GM23338 (cell line): Measurements from ENCODE around the gene CSF2. TPM values are rescaled to one million over a fixed set of nuclear protein-coding genes. Genes with fewer than 3 reads are reported as not detected.

ENCODE experiments used
- ATAC-seq: fragments of 200-7000 bp; cut with Tn5 transposase; 3 replicates; pipeline ENCODE4 v1.9.1; 2020
- DNase-seq: peaks from one replicate; pipeline ENCODE4 v3.0.0-alpha.2; 2015; ENCODE audit warnings: low spot score
- H2AFZ ChIP-seq: fragments of 200-600 bp; sonication (generic); 2 replicates; pipeline ENCODE4 v1.8.0; 2016; ENCODE audit warnings: antibody characterized with exemption, mild to moderate bottlenecking, moderate library complexity
- H3F3A ChIP-seq: fragments of 200-600 bp; sonication (generic); replicated peaks from 2 replicates; pipeline ENCODE4 v1.8.0; 2017; ENCODE audit warnings: antibody characterized with exemption, mixed run types, low read depth
- H3K27ac ChIP-seq: fragments of 200-600 bp; sonication (generic); 2 replicates; pipeline ENCODE4 v1.6.1; 2016; ENCODE audit warnings: low read depth
- H3K27me3 ChIP-seq: fragments of 200-600 bp; sonication (generic); 2 replicates; pipeline ENCODE4 v1.8.0; 2016; ENCODE audit warnings: mild to moderate bottlenecking, mixed run types, moderate library complexity; ENCODE audit not compliant: insufficient read depth
- H3K36me3 ChIP-seq: fragments of 200-600 bp; sonication (generic); 2 replicates; pipeline ENCODE4 v1.8.0; 2016; ENCODE audit warnings: mild to moderate bottlenecking; ENCODE audit not compliant: insufficient read depth
- H3K4me1 ChIP-seq: fragments of 200-600 bp; sonication (generic); 2 replicates; pipeline ENCODE4 v1.8.0; 2016; ENCODE audit warnings: mild to moderate bottlenecking, moderate library complexity; ENCODE audit not compliant: insufficient read depth
- H3K4me2 ChIP-seq: fragments of 200-600 bp; sonication (generic); 2 replicates; pipeline ENCODE4 v1.7.1; 2017; ENCODE audit warnings: mixed run types
- H3K4me3 ChIP-seq: fragments of 200-600 bp; sonication (generic); 2 replicates; pipeline ENCODE4 v1.6.1; 2016; ENCODE audit warnings: mixed run types
- H3K79me2 ChIP-seq: fragments of 200-600 bp; sonication (generic); replicated peaks from 2 replicates; pipeline ENCODE4 v1.8.0; 2017; ENCODE audit warnings: mild to moderate bottlenecking; ENCODE audit not compliant: insufficient read depth
- H3K9me2 ChIP-seq: fragments of 200-600 bp; sonication (generic); 2 replicates; pipeline ENCODE4 v1.8.0; 2017; ENCODE audit not compliant: insufficient read depth
- H4K20me1 ChIP-seq: fragments of 200-600 bp; sonication (generic); replicated peaks from 2 replicates; pipeline ENCODE4 v1.8.0; 2017; ENCODE audit warnings: mild to moderate bottlenecking; ENCODE audit not compliant: insufficient read depth
- H3K27ac Mint-ChIP-seq: 2 replicates; pipeline ENCODE4 v1.8.0; 2020; ENCODE audit warnings: inconsistent platforms, mild to moderate bottlenecking, moderate library complexity, mixed read lengths
- H3K27me3 Mint-ChIP-seq: 3 replicates; pipeline ENCODE4 v1.8.0; 2022; ENCODE audit warnings: low read depth, mild to moderate bottlenecking, moderate library complexity, mixed read lengths, inconsistent platforms; ENCODE audit not compliant: insufficient read depth, poor library complexity
- H3K36me3 Mint-ChIP-seq: 3 replicates; pipeline ENCODE4 v1.8.0; 2021; ENCODE audit warnings: low read depth, mild to moderate bottlenecking, inconsistent platforms, moderate library complexity, mixed read lengths
- H3K4me1 Mint-ChIP-seq: 3 replicates; pipeline ENCODE4 v1.8.0; 2020; ENCODE audit warnings: mild to moderate bottlenecking, inconsistent platforms, mixed read lengths
- H3K4me3 Mint-ChIP-seq: 3 replicates; pipeline ENCODE4 v1.8.0; 2021; ENCODE audit warnings: moderate library complexity, mild to moderate bottlenecking, inconsistent platforms, mixed read lengths
- H3K9me3 Mint-ChIP-seq: 3 replicates; pipeline ENCODE4 v1.8.0; 2020; ENCODE audit warnings: moderate library complexity, mild to moderate bottlenecking, inconsistent platforms, mixed read lengths
- CTCF ChIP-seq, 2 experiments: fragments of 200-600 bp in 1 of 2; sonication (generic) in 1 of 2; conservative IDR thresholded peaks; 2 replicates each; pipeline versions ENCODE4 v1.5.1 to v1.6.1; 2016 to 2017; ENCODE audit warnings: antibody characterized with exemption in 2 of 2, low read depth in 2 of 2, mild to moderate bottlenecking in 2 of 2, moderate library complexity in 1 of 2
- ETS1 ChIP-seq: IDR thresholded peaks from 2 replicates; pipeline ENCODE4 v1.6.1; 2016; ENCODE audit warnings: antibody characterized with exemption
- EZH2phosphoT487 ChIP-seq: fragments of 200-600 bp; sonication (generic); IDR thresholded peaks from one replicate; pipeline ENCODE4 v1.8.1; 2018; ENCODE audit warnings: antibody characterized with exemption; ENCODE audit not compliant: unreplicated experiment
- JUNB ChIP-seq: IDR thresholded peaks from one replicate; pipeline ENCODE4 v1.6.1; 2016; ENCODE audit warnings: antibody characterized with exemption; ENCODE audit not compliant: unreplicated experiment
- POLR2AphosphoS5 ChIP-seq: IDR thresholded peaks from 2 replicates; pipeline ENCODE4 v1.6.1; 2016; ENCODE audit warnings: antibody characterized with exemption, low read depth
- REST ChIP-seq: IDR thresholded peaks from one replicate; pipeline ENCODE4 v1.6.1; 2018; ENCODE audit warnings: antibody characterized with exemption; ENCODE audit not compliant: unreplicated experiment
- STAT1 ChIP-seq: IDR thresholded peaks from one replicate; pipeline ENCODE4 v1.6.1; 2016; ENCODE audit warnings: antibody characterized with exemption; ENCODE audit not compliant: unreplicated experiment
- ZNF114 ChIP-seq: fragments of 250-450 bp; sonication (Bioruptor Pico); IDR thresholded peaks from 2 replicates; pipeline ENCODE4 v1.5.0; 2020; ENCODE audit warnings: mild to moderate bottlenecking, moderate library complexity
- ZNF331 ChIP-seq: fragments of 250-450 bp; sonication (Bioruptor Pico); IDR thresholded peaks from 2 replicates; pipeline ENCODE4 v1.5.0; 2020; ENCODE audit warnings: low read depth, mild to moderate bottlenecking, moderate library complexity
- ZNF462 ChIP-seq: fragments of 250-450 bp; sonication (Bioruptor Pico); IDR thresholded peaks from 2 replicates; pipeline ENCODE4 v1.5.0; 2020; ENCODE audit warnings: mild to moderate bottlenecking, moderate library complexity
- polyA plus RNA-seq: library from polyadenylated mRNA; unstranded; fragments of >200 nt; fragmentation: Nextera tagmentation; extraction: Ambion mirVana; gene quantifications from 2 replicates; pipeline ENCODE4 v1.2.1, GENCODE V29; 2016
- total RNA-seq: library from RNA; depleted of rRNA; stranded (reverse); fragments of >200 nt; shearing (Covaris generic); gene quantifications from 2 replicates; pipeline ENCODE4 v1.2.3, GENCODE V29; 2014

Gene CSF2
- total and polyA plus RNA-seq, 2 experiments from 2014 or later = not detected

- no peak for TF ChIP-seq ZNF462 (CRISPR knock-in tag)
- no peak for TF ChIP-seq STAT1
- TF ChIP-seq ZNF114 (CRISPR knock-in tag) = no peak
- TF ChIP-seq EZH2phosphoT487 = no peak
- no peak for TF ChIP-seq ETS1
- no peak for TF ChIP-seq JUNB
- TF ChIP-seq POLR2AphosphoS5 = no peak
- TF ChIP-seq ZNF331 (CRISPR knock-in tag) = no peak
Measured at GRCh38 chr5:132089363-132089762, 15.8 kb downstream of the CSF2 start (continued).

- Histone ChIP-seq H2AFZ (no peak overlapping the region), H3K79me2 (no peaks in the 10 kb centered on the region), H3K9me2 (no peaks in the 10 kb centered on the region; the same call in 1 of the 2 replicates), H4K20me1 (no peaks in the 10 kb centered on the region), H3K27me3 (no peaks in the 10 kb centered on the region), H3K4me3 (no peak overlapping the region), H3F3A (no peaks in the 10 kb centered on the region), H3K27ac (no peak overlapping the region), H3K4me1 (no peaks in the 10 kb centered on the region), H3K4me2 (no peak overlapping the region), H3K36me3 (no peaks in the 10 kb centered on the region)
- ATAC-seq (no peak), DNase-seq (no peak)
- no peak overlapping the region for H3K27ac Mint-ChIP-seq
- H3K27me3 Mint-ChIP-seq = peaks cover 5% of the 10 kb centered on the region
- H3K4me1 Mint-ChIP-seq = no peaks in the 10 kb centered on the region; the same call in 2 of the 3 replicates
- H3K36me3 Mint-ChIP-seq = no peaks in the 10 kb centered on the region
- H3K4me3 Mint-ChIP-seq = no peak overlapping the region
- no peaks in the 10 kb centered on the region for H3K9me3 Mint-ChIP-seq
- TF ChIP-seq REST = no peak
- TF ChIP-seq CTCF (conservative IDR thresholded peaks at IDR 0.05; ENCODE audit: low read depth in 2 of 2) = no peak
- no peak for TF ChIP-seq JUNB
Measured at GRCh38 chr5:132090107-132090506, 16.5 kb downstream of the CSF2 start.
